Activated CD4-positive, alpha-beta T cell treated with anti-CD3 and anti-CD28 coated beads, Interleukin-2, amount 10 ng/mL, durations not matched to agents 24 days and 14 days (primary cell): ENCODE measurements around the gene CUX1. TPM values are rescaled to one million over a fixed set of nuclear protein-coding genes. Genes with fewer than 3 reads are reported as not detected.

Experiments used
- DNase-seq: peaks from one replicate; pipeline ENCODE4 v3.0.0; 2022
- H3K27ac Mint-ChIP-seq: one replicate; pipeline ENCODE4 v1.8.0; 2022; ENCODE audit warnings: mild to moderate bottlenecking, mixed read lengths
- H3K27me3 Mint-ChIP-seq: one replicate; pipeline ENCODE4 v1.8.0; 2022; ENCODE audit warnings: mixed read lengths
- H3K36me3 Mint-ChIP-seq: one replicate; pipeline ENCODE4 v1.8.0; 2022; ENCODE audit warnings: low read depth, mild to moderate bottlenecking, mixed read lengths
- H3K4me1 Mint-ChIP-seq: one replicate; pipeline ENCODE4 v1.8.0; 2021; ENCODE audit warnings: mixed read lengths
- H3K4me3 Mint-ChIP-seq: one replicate; pipeline ENCODE4 v1.8.0; 2022; ENCODE audit warnings: mild to moderate bottlenecking, moderate library complexity, mixed read lengths
- H3K9me3 Mint-ChIP-seq: one replicate; pipeline ENCODE4 v1.8.0; 2021; ENCODE audit warnings: mixed read lengths
- intact Hi-C: fragments of 100-400 bp; cut with micrococcal nuclease; formaldehyde crosslinking; loops from one replicate; pipeline ENCODE4 v1.15.1; 2023
- total RNA-seq: library from RNA; stranded (reverse); gene quantifications from 2 replicates; pipeline ENCODE4 v1.2.3, GENCODE V29; 2022

The CUX1 gene
- total RNA-seq, 1 donor from 2014 or later = 31.5 TPM

DNA sequence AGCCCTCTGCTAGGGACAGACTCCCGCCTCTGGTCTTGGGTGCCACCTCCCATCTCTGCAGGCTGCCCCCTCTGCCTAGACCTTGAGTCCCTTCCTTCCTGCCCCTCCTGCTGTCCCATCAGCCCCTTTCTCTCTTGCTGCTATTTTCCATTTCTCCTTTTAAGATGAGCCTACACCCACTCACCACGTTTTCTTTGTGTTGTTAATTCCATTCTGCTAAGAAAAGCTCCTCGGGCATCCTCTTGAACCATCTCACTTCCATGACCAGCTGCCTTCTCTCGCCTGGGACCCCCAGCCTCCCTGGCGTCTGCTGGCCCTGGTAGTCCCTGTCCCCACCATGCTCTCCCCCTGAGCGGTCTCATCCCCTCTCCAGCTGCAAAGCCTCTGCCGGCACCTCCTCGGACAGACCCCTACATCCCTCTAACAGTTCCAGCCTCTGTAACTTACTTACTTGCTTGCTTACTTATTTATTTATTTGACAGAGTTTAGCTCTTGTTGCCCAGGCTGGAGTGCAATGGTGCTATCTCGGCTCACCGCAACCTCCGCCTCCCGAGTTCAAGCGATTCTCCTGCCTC lies 373.4 kb downstream of the CUX1 start:
- Mint-ChIP-seq H3K4me3 (no peak overlapping the region), H3K27ac (no peak overlapping the region), H3K27me3 (no peaks in the 10 kb centered on the region), H3K9me3 (no peaks in the 10 kb centered on the region), H3K36me3 (peaks cover 1% of the 10 kb centered on the region), H3K4me1 (peaks cover 2% of the 10 kb centered on the region)
- intact Hi-C loops = no loop called here
- DNase-seq = no peak

GRCh38 chr7:102191556-102192379 lies 374.3 kb downstream of the CUX1 start:
- Mint-ChIP-seq H3K4me3 (no peak overlapping the region), H3K36me3 (peaks cover 1% of the 10 kb centered on the region), H3K4me1 (peaks cover 2% of the 10 kb centered on the region), H3K9me3 (no peaks in the 10 kb centered on the region), H3K27ac (no peak overlapping the region), H3K27me3 (no peaks in the 10 kb centered on the region)
- no peak for DNase-seq
- intact Hi-C loops = no loop called here

- intact Hi-C loops = no loop called here
- Mint-ChIP-seq H3K27me3 (no peaks in the 10 kb centered on the region), H3K4me1 (peaks cover 2% of the 10 kb centered on the region), H3K9me3 (no peaks in the 10 kb centered on the region), H3K4me3 (no peak overlapping the region), H3K27ac (no peak overlapping the region), H3K36me3 (peaks cover 2% of the 10 kb centered on the region)
- no peak for DNase-seq
Observed at GRCh38 chr7:102192790-102193189, 375.4 kb downstream of the CUX1 start.

- H3K27ac Mint-ChIP-seq = no peak overlapping the region
- H3K4me1 Mint-ChIP-seq = no peaks in the 10 kb centered on the region
- H3K4me3 Mint-ChIP-seq = no peak overlapping the region
- intact Hi-C loops = no loop called here
- H3K27me3 Mint-ChIP-seq = no peaks in the 10 kb centered on the region
- no peak for DNase-seq
- H3K36me3 Mint-ChIP-seq = peaks cover 2% of the 10 kb centered on the region
- no peaks in the 10 kb centered on the region for H3K9me3 Mint-ChIP-seq
Observed at GRCh38 chr7:102193806-102194205, 376.4 kb downstream of the CUX1 start.

GRCh38 chr7:102195361-102195760 lies 377.9 kb downstream of the CUX1 start:
- H3K9me3 Mint-ChIP-seq = no peaks in the 10 kb centered on the region
- no peak overlapping the region for H3K4me3 Mint-ChIP-seq
- H3K36me3 Mint-ChIP-seq = peaks cover 2% of the 10 kb centered on the region
- H3K27ac Mint-ChIP-seq = no peak overlapping the region
- no peak for DNase-seq
- H3K4me1 Mint-ChIP-seq = no peaks in the 10 kb centered on the region
- intact Hi-C loops = no loop called here
- no peaks in the 10 kb centered on the region for H3K27me3 Mint-ChIP-seq

DNA sequence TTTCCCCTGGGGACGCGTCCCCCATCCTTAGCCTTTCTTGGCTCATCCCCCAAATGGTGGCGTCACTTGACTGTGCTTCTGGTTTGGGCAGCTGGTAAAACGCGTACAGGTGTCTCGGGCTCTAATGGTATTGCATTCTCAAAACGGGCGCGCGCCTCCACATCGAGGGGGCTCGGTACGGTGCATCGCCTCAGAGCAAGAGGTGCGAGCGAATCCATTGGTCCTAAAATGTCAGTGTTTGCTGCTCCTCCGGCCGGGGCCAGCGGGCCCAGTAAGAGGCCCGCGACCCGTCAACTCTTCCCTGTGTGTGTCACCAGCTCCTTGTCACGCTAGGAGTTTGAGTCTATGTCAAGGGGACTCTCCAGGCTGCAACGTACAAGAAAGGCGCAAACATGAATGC lies 378.6 kb downstream of the CUX1 start:
- H3K27ac Mint-ChIP-seq = no peak overlapping the region
- no peaks in the 10 kb centered on the region for H3K27me3 Mint-ChIP-seq
- no peaks in the 10 kb centered on the region for H3K4me1 Mint-ChIP-seq
- DNase-seq = no peak
- no peaks in the 10 kb centered on the region for H3K9me3 Mint-ChIP-seq
- intact Hi-C loops = no loop called here
- H3K36me3 Mint-ChIP-seq = peaks cover 2% of the 10 kb centered on the region
- H3K4me3 Mint-ChIP-seq = no peak overlapping the region

- no peaks in the 10 kb centered on the region for H3K4me1 Mint-ChIP-seq
Observed at GRCh38 chr7:102197161-102197560, 379.7 kb downstream of the CUX1 start.

DNA sequence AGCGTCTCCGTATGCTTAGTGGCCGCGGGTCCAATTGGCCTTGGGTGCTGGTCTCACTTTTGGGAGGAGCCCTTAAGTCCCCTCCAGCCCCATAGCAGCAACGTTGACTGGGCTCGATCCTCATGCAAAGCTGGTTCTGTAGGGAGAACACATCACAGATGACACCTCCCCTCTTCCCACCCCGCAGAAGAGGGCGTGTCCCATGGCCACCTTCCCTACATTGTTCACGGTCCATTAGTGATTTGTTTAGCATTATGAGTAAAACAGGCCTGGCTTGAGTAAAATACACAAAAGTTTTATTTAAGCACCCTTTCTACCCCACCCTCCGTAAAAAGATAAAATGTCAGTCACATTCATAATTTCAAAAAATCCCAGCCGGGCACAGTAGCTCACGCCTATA lies 380.2 kb downstream of the CUX1 start:
- intact Hi-C loops = no loop called here
- DNase-seq = no peak
- Mint-ChIP-seq H3K4me3 (no peak overlapping the region), H3K27me3 (no peaks in the 10 kb centered on the region), H3K36me3 (peaks cover 2% of the 10 kb centered on the region), H3K9me3 (no peaks in the 10 kb centered on the region), H3K4me1 (no peaks in the 10 kb centered on the region), H3K27ac (no peak overlapping the region)

More at GRCh38 chr7:102197161-102197560, 379.7 kb downstream of the CUX1 start:
- Mint-ChIP-seq H3K27me3 (no peaks in the 10 kb centered on the region), H3K4me3 (no peak overlapping the region), H3K27ac (no peak overlapping the region), H3K9me3 (no peaks in the 10 kb centered on the region), H3K36me3 (peaks cover 2% of the 10 kb centered on the region)
- no peak for DNase-seq
- intact Hi-C loops = no loop called here

DNA sequence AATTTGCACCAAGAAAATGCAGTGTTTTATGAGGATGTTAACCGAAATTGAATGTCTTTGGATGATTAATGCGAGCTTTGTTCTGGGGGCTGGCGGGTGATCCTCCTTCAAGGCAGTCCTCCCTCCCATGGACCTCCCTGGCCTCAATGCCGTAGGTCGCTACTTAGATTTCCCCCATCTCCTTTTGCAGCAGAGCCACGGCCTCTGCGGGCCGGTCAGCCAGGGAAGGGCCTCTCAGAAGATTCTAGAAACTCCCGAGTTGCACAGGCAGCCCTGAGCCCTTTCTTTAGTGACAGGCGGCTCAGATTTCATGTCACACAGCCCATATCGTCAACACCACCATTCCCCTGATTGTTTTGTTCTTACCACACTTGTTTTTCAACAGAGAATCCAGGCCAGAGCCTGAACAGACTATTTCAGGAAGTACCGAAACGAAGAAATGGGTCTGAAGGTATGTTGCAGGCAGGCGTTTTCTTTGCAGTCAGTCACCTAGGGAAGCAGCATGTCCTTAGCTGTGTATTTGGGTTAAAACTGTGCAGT lies 381.1 kb downstream of the CUX1 start:
- intact Hi-C loops = no loop called here
- Mint-ChIP-seq H3K9me3 (no peaks in the 10 kb centered on the region), H3K4me1 (no peaks in the 10 kb centered on the region), H3K4me3 (no peak overlapping the region), H3K36me3 (peaks cover 2% of the 10 kb centered on the region), H3K27me3 (no peaks in the 10 kb centered on the region), H3K27ac (no peak overlapping the region)
- DNase-seq = no peak

- H3K27ac Mint-ChIP-seq = no peak overlapping the region
- no peak for DNase-seq
Observed at GRCh38 chr7:102201576-102201975, 384.1 kb downstream of the CUX1 start.

GRCh38 chr7:102202556-102202955 lies 385.1 kb downstream of the CUX1 start:
- Mint-ChIP-seq H3K4me1 (no peaks in the 10 kb centered on the region), H3K27ac (no peak overlapping the region), H3K9me3 (no peaks in the 10 kb centered on the region), H3K36me3 (no peaks in the 10 kb centered on the region), H3K4me3 (no peak overlapping the region), H3K27me3 (no peaks in the 10 kb centered on the region)
- no peak for DNase-seq
- intact Hi-C loops = no loop called here

More at GRCh38 chr7:102201576-102201975, 384.1 kb downstream of the CUX1 start:
- intact Hi-C loops = no loop called here
- H3K9me3 Mint-ChIP-seq = no peaks in the 10 kb centered on the region
- H3K4me1 Mint-ChIP-seq = no peaks in the 10 kb centered on the region
- H3K4me3 Mint-ChIP-seq = no peak overlapping the region
- H3K36me3 Mint-ChIP-seq = peaks cover 2% of the 10 kb centered on the region
- no peaks in the 10 kb centered on the region for H3K27me3 Mint-ChIP-seq

DNA sequence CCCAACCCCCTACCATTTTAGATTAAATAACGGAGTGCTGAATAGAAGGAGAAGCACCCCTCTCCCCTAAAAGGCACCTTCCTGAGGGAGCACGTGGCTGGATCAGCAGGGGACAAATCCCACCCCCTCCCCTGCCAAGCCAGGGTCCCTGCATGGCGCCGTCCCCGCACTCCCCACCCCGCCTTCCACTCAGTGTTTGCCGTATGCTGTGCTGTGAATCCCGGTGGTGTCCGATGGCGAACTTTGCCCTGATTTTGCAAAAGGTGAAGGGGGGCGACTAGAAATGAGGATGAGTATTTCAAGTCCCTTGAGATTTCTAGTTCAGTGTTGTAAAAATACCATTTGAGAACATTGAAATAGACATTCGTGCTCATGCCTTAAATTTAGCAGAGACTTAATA lies 385.8 kb downstream of the CUX1 start:
- no peak for DNase-seq
- no peaks in the 10 kb centered on the region for H3K27me3 Mint-ChIP-seq
- intact Hi-C loops = no loop called here
- H3K9me3 Mint-ChIP-seq = no peaks in the 10 kb centered on the region
- no peaks in the 10 kb centered on the region for H3K4me1 Mint-ChIP-seq
- no peaks in the 10 kb centered on the region for H3K36me3 Mint-ChIP-seq
- no peak overlapping the region for H3K27ac Mint-ChIP-seq
- H3K4me3 Mint-ChIP-seq = no peak overlapping the region

GRCh38 chr7:102204212-102204611 lies 386.8 kb downstream of the CUX1 start:
- DNase-seq = no peak
- no peaks in the 10 kb centered on the region for H3K36me3 Mint-ChIP-seq
- no peaks in the 10 kb centered on the region for H3K4me1 Mint-ChIP-seq
- intact Hi-C loops = no loop called here
- no peak overlapping the region for H3K27ac Mint-ChIP-seq
- H3K4me3 Mint-ChIP-seq = no peak overlapping the region
- no peaks in the 10 kb centered on the region for H3K9me3 Mint-ChIP-seq
- no peaks in the 10 kb centered on the region for H3K27me3 Mint-ChIP-seq

- Mint-ChIP-seq H3K4me3 (no peak overlapping the region), H3K27me3 (no peaks in the 10 kb centered on the region), H3K36me3 (no peaks in the 10 kb centered on the region), H3K27ac (no peak overlapping the region), H3K9me3 (no peaks in the 10 kb centered on the region), H3K4me1 (no peaks in the 10 kb centered on the region)
- DNase-seq = no peak
- intact Hi-C loops = no loop called here
Observed at GRCh38 chr7:102205915-102206314, 388.5 kb downstream of the CUX1 start.
